Upper lobe of left lung (tissue), 6 donors: Measurements from ENCODE around the gene KPNA3. TPM values are rescaled to one million over a fixed set of nuclear protein-coding genes. Genes with fewer than 3 reads are reported as not detected.

Source experiments
- ATAC-seq, 2 donors: fragments of 200-7000 bp; cut with Tn5 transposase; one replicate each; pipeline ENCODE4 v1.9.1; 2022; ENCODE audit warnings: mild to moderate bottlenecking in 2 of 2, moderate library complexity in 2 of 2; ENCODE audit not compliant: low FRiP score in 2 of 2
- DNase-seq, 2 donors: peaks; one replicate each; pipeline ENCODE4 v3.0.0-alpha.2; 2019 to 2020
- H3K27ac ChIP-seq, 4 donors: fragments of 200-600 bp; sonication (generic); one replicate each; pipeline ENCODE4 v1.5.1; 2016 to 2019
- H3K27me3 ChIP-seq, 4 donors: fragments of 200-600 bp; sonication (generic); one replicate each; pipeline ENCODE4 v1.5.1; 2017 to 2019
- H3K36me3 ChIP-seq, 4 donors: fragments of 200-600 bp; sonication (generic); one replicate each; pipeline ENCODE4 v1.5.1; 2016 to 2019
- H3K4me1 ChIP-seq, 4 donors: fragments of 200-600 bp; sonication (generic); one replicate each; pipeline ENCODE4 v1.5.1; 2018 to 2019
- H3K4me3 ChIP-seq, 4 donors: fragments of 200-600 bp; sonication (generic); one replicate each; pipeline ENCODE4 v1.5.1; 2017 to 2019; ENCODE audit warnings: mild to moderate bottlenecking in 2 of 4, moderate library complexity in 1 of 4
- H3K9me3 ChIP-seq, 4 donors: fragments of 200-600 bp; sonication (generic); one replicate each; pipeline ENCODE4 v1.5.1; 2018 to 2019
- EP300 ChIP-seq, 4 donors: sonication (generic); formaldehyde crosslinking; IDR thresholded peaks; one replicate each; pipeline ENCODE4 v1.5.1; 2017; ENCODE audit warnings: antibody characterized with exemption in 4 of 4, control low read depth in 2 of 4
- POLR2A ChIP-seq, 4 donors: fragments of 450-650 bp; IDR thresholded peaks; one replicate each; pipeline ENCODE4 v1.5.1; 2016 to 2017; ENCODE audit warnings: antibody characterized with exemption in 4 of 4, mild to moderate bottlenecking in 2 of 4
- POLR2AphosphoS5 ChIP-seq, 2 donors: sonication (generic); formaldehyde crosslinking; IDR thresholded peaks; one replicate each; pipeline ENCODE4 v1.5.1; 2017; ENCODE audit warnings: antibody characterized with exemption in 2 of 2
- WGBS, 2 donors: methylation state at CpG; one replicate each; pipeline ENCODE4 v1.1.5; 2017 to 2018; 5-methylcytosine and 5-hydroxymethylcytosine counted together
- total RNA-seq, 6 donors: library from RNA; depleted of rRNA in 4 of 6; stranded (reverse); fragments of >200 nt in 4 of 6; gene quantifications; one replicate each; pipeline versions ENCODE4 v1.1.0 to v1.2.1, GENCODE V29; 2016 to 2021
- TF ChIP-seq, protein P1 (sequence below), 6 experiments: fragments of 450-650 bp in 4 of 6; fragments of 200-600 bp in 2 of 6; sonication (generic) in 2 of 6; IDR thresholded peaks; one replicate each; pipeline ENCODE4 v1.5.1; 2016 to 2019; ENCODE audit warnings: antibody characterized with exemption in 6 of 6
- donor health status: DM: no; HTN: no; CAD: no; lungs with moderate emphysema.
- donor health status: DM: no; HTN: yes; CAD: no; lungs with severe emphysema.

The KPNA3 gene
- total RNA-seq, 6 donors from 2014 or later: 14.2 to 51.3 (median 29.1) TPM

DNA sequence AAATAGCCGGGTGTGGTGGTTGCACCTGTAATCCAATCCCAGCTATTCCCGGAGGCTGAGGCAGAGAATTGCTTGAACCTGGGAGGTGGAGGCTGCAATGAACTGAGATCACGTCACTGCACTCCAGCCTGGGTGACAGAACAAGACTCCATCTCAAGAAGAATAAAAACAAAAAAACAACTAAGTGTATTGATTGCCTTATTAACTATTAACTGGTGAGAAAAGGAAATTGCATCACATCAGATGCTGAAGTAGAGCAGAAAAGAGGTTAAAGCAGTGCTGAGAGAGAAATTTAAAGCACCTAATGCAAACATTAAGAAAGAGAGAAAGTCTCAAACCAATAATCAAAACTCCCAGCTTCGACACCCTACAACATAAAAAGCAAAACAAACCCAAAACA lies 38.3 kb downstream of the KPNA3 start:
- no peaks in the 10 kb centered on the region for H3K27me3 ChIP-seq

DNA sequence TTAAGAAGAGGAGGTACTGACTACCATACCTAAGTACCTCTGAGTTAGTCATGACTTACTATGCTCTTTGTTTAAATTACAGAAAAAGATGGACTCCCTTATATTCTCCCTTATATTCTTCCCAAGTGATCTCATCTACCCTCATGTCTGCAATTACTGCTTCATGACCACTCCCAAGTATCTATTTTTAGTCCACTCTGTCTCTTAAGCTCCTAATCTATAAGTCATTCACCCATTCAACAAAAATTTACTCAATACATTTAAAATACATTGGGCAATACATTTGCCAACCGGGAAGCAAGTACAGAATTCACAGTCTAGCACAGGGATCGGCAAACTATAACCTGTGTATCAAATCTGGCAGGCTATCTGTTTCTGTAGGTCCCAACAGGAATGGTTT lies 42.6 kb downstream of the KPNA3 start:
- Histone ChIP-seq H3K27me3 (no peaks in the 10 kb centered on the region), H3K36me3 (peaks cover 0 to 15% (median 7%) of the 10 kb centered on the region in 4 donors), H3K4me1 (peaks cover 4 to 14% (median 8%) of the 10 kb centered on the region in 4 donors), H3K9me3 (no peaks in the 10 kb centered on the region), H3K27ac (no peak overlapping the region), H3K4me3 (no peak overlapping the region)
- no peak for DNase-seq
- TF ChIP-seq, protein P1, sequence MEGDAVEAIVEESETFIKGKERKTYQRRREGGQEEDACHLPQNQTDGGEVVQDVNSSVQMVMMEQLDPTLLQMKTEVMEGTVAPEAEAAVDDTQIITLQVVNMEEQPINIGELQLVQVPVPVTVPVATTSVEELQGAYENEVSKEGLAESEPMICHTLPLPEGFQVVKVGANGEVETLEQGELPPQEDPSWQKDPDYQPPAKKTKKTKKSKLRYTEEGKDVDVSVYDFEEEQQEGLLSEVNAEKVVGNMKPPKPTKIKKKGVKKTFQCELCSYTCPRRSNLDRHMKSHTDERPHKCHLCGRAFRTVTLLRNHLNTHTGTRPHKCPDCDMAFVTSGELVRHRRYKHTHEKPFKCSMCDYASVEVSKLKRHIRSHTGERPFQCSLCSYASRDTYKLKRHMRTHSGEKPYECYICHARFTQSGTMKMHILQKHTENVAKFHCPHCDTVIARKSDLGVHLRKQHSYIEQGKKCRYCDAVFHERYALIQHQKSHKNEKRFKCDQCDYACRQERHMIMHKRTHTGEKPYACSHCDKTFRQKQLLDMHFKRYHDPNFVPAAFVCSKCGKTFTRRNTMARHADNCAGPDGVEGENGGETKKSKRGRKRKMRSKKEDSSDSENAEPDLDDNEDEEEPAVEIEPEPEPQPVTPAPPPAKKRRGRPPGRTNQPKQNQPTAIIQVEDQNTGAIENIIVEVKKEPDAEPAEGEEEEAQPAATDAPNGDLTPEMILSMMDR (IDR thresholded peaks at IDR 0.05): no peak
- TF ChIP-seq POLR2AphosphoS5 (IDR thresholded peaks at IDR 0.05): no peak
- TF ChIP-seq POLR2A (IDR thresholded peaks at IDR 0.05): no peak
- no peak for TF ChIP-seq EP300 (IDR thresholded peaks at IDR 0.05)
- 86 to 89% methylated on average over 2 of the region's 2 CpGs for WGBS, 2 donors
- no peak for ATAC-seq

More for the DNA sequence above, 38.3 kb downstream of the KPNA3 start:
- peaks cover 0 to 11% (median 7%) of the 10 kb centered on the region in 4 donors for H3K4me1 ChIP-seq
- TF ChIP-seq POLR2A (IDR thresholded peaks at IDR 0.05) (no peak), POLR2AphosphoS5 (IDR thresholded peaks at IDR 0.05) (no peak), EP300 (IDR thresholded peaks at IDR 0.05) (no peak)
- TF ChIP-seq, protein P1 (IDR thresholded peaks at IDR 0.05): no peak
- WGBS, 2 donors: 70 to 78% methylated on average over 4 of the region's 4 CpGs
- H3K27ac ChIP-seq: no peak overlapping the region
- no peaks in the 10 kb centered on the region for H3K36me3 ChIP-seq
- no peaks in the 10 kb centered on the region for H3K9me3 ChIP-seq
- ATAC-seq (no peak), DNase-seq (no peak)
- no peak overlapping the region for H3K4me3 ChIP-seq

GRCh38 chr13:49746111-49746510 lies 46.4 kb downstream of the KPNA3 start:
- Histone ChIP-seq H3K9me3 (no peaks in the 10 kb centered on the region), H3K27ac (peak overlapping the region in 1 of 4 donors; percentile 10), H3K4me1 (peaks cover 0 to 6% (median 1%) of the 10 kb centered on the region in 4 donors), H3K27me3 (no peaks in the 10 kb centered on the region), H3K4me3 (no peak overlapping the region), H3K36me3 (peaks cover 0 to 20% (median 8%) of the 10 kb centered on the region in 4 donors)
- TF ChIP-seq EP300 (IDR thresholded peaks at IDR 0.05) (no peak), POLR2A (IDR thresholded peaks at IDR 0.05) (no peak), POLR2AphosphoS5 (IDR thresholded peaks at IDR 0.05) (no peak)
- TF ChIP-seq, protein P1 (IDR thresholded peaks at IDR 0.05): no peak
- DNase-seq: peak in 1 of 2 donors; percentile 35
- ATAC-seq: peak; percentile 31 to 68
- WGBS, 2 donors: 72 to 73% methylated on average over 5 of the region's 5 CpGs

DNA sequence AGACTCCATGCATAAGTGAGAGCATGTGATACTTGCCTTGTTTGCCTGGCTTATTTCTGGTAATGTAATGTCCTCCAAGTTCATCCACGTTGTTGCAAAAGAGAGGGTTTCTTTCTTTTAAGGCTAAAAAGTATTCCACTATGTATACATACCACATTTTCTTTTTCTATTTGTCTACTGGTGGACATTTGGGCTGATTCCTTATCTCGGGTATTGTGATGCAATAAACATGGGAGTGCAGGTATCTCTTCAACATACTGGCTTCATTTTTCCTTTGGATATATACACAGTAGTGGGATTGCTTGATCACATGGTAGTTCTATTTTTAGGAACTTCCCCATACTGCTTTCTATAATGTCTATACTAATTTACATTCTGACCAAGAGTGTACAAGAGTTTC lies 51.6 kb downstream of the KPNA3 start:
- no peak overlapping the region for H3K4me3 ChIP-seq
- H3K9me3 ChIP-seq: no peaks in the 10 kb centered on the region
- no peak overlapping the region for H3K27ac ChIP-seq
- no peaks in the 10 kb centered on the region for H3K4me1 ChIP-seq
- DNase-seq: no peak
- no peaks in the 10 kb centered on the region for H3K27me3 ChIP-seq
- peaks cover 0 to 15% (median 7%) of the 10 kb centered on the region in 4 donors for H3K36me3 ChIP-seq
- TF ChIP-seq, protein P1 (IDR thresholded peaks at IDR 0.05): no peak
- TF ChIP-seq POLR2AphosphoS5 (IDR thresholded peaks at IDR 0.05) (no peak), POLR2A (IDR thresholded peaks at IDR 0.05) (no peak), EP300 (IDR thresholded peaks at IDR 0.05) (no peak)
- ATAC-seq: no peak
- whole genome bisulfite sequencing, 2 donors: 80 to 87% methylated on average over 2 of the region's 2 CpGs

GRCh38 chr13:49739498-49740187 lies 52.8 kb downstream of the KPNA3 start:
- TF ChIP-seq POLR2A (IDR thresholded peaks at IDR 0.05) (no peak), EP300 (IDR thresholded peaks at IDR 0.05) (no peak), POLR2AphosphoS5 (IDR thresholded peaks at IDR 0.05) (no peak)
- TF ChIP-seq, protein P1 (IDR thresholded peaks at IDR 0.05): no peak
- H3K4me1 ChIP-seq: no peaks in the 10 kb centered on the region
- no peak for DNase-seq
- no peak for ATAC-seq
- no peaks in the 10 kb centered on the region for H3K9me3 ChIP-seq
- 89 to 90% methylated on average over 5 of the region's 5 CpGs for WGBS, 2 donors
- H3K27ac ChIP-seq: no peak overlapping the region
- peaks cover 0 to 4% (median 0%) of the 10 kb centered on the region in 4 donors for H3K36me3 ChIP-seq
- no peaks in the 10 kb centered on the region for H3K27me3 ChIP-seq
- no peak overlapping the region for H3K4me3 ChIP-seq
